OCI-LY1 (cell line): ENCODE measurements around the gene PRKCE.

ENCODE experiments used
- H2AFZ ChIP-seq: fragments of 200-600 bp; sonication (generic), shearing (Covaris generic); 2 replicates; pipeline ENCODE4 v1.6.0; 2014; ENCODE audit warnings: antibody characterized with exemption, mild to moderate bottlenecking, low read length
- H3F3A ChIP-seq: fragments of 200-600 bp; sonication (generic), shearing (Covaris generic); 2 replicates; pipeline ENCODE4 v1.6.0; 2014; ENCODE audit warnings: mild to moderate bottlenecking, antibody characterized with exemption, low read length, moderate library complexity; ENCODE audit not compliant: insufficient read depth
- H3K27ac ChIP-seq: fragments of 200-600 bp; sonication (generic); 2 replicates; pipeline ENCODE4 v1.5.1; 2014; ENCODE audit warnings: low read length, mixed run types, mild to moderate bottlenecking, low read depth; ENCODE audit not compliant: poor library complexity, severe bottlenecking
- H3K27me3 ChIP-seq: fragments of 200-600 bp; sonication (generic); 2 replicates; pipeline ENCODE4 v1.6.0; 2014; ENCODE audit warnings: antibody characterized with exemption, mild to moderate bottlenecking, low read length, moderate library complexity; ENCODE audit not compliant: insufficient read depth
- H3K36me3 ChIP-seq: fragments of 200-600 bp; sonication (generic); 2 replicates; pipeline ENCODE4 v1.6.1; 2014; ENCODE audit warnings: mild to moderate bottlenecking, antibody characterized with exemption, low read length, moderate library complexity, mixed read lengths; ENCODE audit not compliant: insufficient read depth
- H3K4me1 ChIP-seq: fragments of 200-600 bp; sonication (generic); 2 replicates; pipeline ENCODE4 v1.5.1; 2014; ENCODE audit warnings: mild to moderate bottlenecking, low read length, moderate library complexity; ENCODE audit not compliant: insufficient read depth, severe bottlenecking
- H3K4me2 ChIP-seq: fragments of 200-600 bp; sonication (generic), shearing (Covaris generic); 2 replicates; pipeline ENCODE4 v1.6.1; 2014; ENCODE audit warnings: low read length
- H3K4me3 ChIP-seq: fragments of 200-600 bp; sonication (generic); 2 replicates; pipeline ENCODE4 v1.5.1; 2014; ENCODE audit warnings: low read length, low read depth, mild to moderate bottlenecking, mixed read lengths; ENCODE audit not compliant: poor library complexity, severe bottlenecking
- H3K79me2 ChIP-seq: fragments of 200-600 bp; shearing (Covaris generic); 2 replicates; pipeline ENCODE4 v1.6.1; 2016; ENCODE audit warnings: mixed run types, low read length, mixed read lengths; ENCODE audit not compliant: insufficient read depth
- H3K9ac ChIP-seq: fragments of 200-600 bp; sonication (generic), shearing (Covaris generic); 2 replicates; pipeline ENCODE4 v1.6.1; 2014; ENCODE audit warnings: mild to moderate bottlenecking, low read length, mixed read lengths
- H3K9me2 ChIP-seq: fragments of 200-600 bp; sonication (generic), shearing (Covaris generic); 2 replicates; pipeline ENCODE4 v1.6.1; 2014; ENCODE audit warnings: low read depth, mild to moderate bottlenecking, low read length, mixed read lengths
- H3K9me3 ChIP-seq: fragments of 200-600 bp; shearing (Covaris generic); 2 replicates; pipeline ENCODE4 v1.6.1; 2014; ENCODE audit warnings: low read length, mixed read lengths
- H4K20me1 ChIP-seq: fragments of 200-600 bp; sonication (generic), shearing (Covaris generic); 2 replicates; pipeline ENCODE4 v1.6.0; 2016; ENCODE audit warnings: mild to moderate bottlenecking, low read length; ENCODE audit not compliant: insufficient read depth
- EZH2 ChIP-seq: fragments of 200-600 bp; sonication (generic), shearing (Covaris generic); IDR thresholded peaks from 2 replicates; pipeline ENCODE4 v1.8.0; 2017; ENCODE audit warnings: borderline replicate concordance, mixed run types, mild to moderate bottlenecking, antibody characterized with exemption, low read length, moderate library complexity, mixed read lengths
- TF ChIP-seq, protein P1 (sequence below): fragments of 200-600 bp; sonication (generic), shearing (Covaris generic); IDR thresholded peaks from 2 replicates; pipeline ENCODE4 v1.5.1; 2017; ENCODE audit warnings: mild to moderate bottlenecking, antibody characterized with exemption, low read length, moderate library complexity, mixed read lengths

Gene PRKCE

DNA sequence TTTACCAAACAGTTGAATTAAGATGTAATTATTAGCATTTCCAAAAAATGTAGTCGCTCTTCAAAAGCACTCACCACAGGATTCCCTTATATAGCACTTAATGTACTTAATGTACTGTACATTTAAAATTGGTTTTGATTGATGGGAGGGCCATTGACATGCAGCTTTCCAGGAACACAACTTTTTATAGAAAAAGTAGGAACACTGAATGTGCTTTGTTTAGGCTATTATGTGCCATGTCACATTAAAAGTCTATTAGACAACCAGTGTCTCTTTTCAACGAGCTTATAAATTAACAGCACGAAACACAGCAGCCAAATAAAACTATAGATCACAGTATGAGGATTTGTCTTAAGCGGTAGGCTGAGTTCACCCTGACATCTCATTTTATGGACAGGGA is 301.1 kb downstream of the PRKCE start:
- Histone ChIP-seq H3K4me1 (no peaks in the 10 kb centered on the region), H3F3A (no peaks in the 10 kb centered on the region), H3K4me2 (no peak overlapping the region), H3K36me3 (no peaks in the 10 kb centered on the region), H3K79me2 (no peaks in the 10 kb centered on the region), H3K9me3 (no peaks in the 10 kb centered on the region), H3K9me2 (no peaks in the 10 kb centered on the region), H3K9ac (no peak overlapping the region), H3K4me3 (no peak overlapping the region), H2AFZ (no peak overlapping the region), H3K27ac (no peak overlapping the region), H3K27me3 (no peaks in the 10 kb centered on the region), H4K20me1 (no peaks in the 10 kb centered on the region)
- TF ChIP-seq, protein P1, sequence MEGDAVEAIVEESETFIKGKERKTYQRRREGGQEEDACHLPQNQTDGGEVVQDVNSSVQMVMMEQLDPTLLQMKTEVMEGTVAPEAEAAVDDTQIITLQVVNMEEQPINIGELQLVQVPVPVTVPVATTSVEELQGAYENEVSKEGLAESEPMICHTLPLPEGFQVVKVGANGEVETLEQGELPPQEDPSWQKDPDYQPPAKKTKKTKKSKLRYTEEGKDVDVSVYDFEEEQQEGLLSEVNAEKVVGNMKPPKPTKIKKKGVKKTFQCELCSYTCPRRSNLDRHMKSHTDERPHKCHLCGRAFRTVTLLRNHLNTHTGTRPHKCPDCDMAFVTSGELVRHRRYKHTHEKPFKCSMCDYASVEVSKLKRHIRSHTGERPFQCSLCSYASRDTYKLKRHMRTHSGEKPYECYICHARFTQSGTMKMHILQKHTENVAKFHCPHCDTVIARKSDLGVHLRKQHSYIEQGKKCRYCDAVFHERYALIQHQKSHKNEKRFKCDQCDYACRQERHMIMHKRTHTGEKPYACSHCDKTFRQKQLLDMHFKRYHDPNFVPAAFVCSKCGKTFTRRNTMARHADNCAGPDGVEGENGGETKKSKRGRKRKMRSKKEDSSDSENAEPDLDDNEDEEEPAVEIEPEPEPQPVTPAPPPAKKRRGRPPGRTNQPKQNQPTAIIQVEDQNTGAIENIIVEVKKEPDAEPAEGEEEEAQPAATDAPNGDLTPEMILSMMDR = no peak
- TF ChIP-seq EZH2 = no peak

DNA sequence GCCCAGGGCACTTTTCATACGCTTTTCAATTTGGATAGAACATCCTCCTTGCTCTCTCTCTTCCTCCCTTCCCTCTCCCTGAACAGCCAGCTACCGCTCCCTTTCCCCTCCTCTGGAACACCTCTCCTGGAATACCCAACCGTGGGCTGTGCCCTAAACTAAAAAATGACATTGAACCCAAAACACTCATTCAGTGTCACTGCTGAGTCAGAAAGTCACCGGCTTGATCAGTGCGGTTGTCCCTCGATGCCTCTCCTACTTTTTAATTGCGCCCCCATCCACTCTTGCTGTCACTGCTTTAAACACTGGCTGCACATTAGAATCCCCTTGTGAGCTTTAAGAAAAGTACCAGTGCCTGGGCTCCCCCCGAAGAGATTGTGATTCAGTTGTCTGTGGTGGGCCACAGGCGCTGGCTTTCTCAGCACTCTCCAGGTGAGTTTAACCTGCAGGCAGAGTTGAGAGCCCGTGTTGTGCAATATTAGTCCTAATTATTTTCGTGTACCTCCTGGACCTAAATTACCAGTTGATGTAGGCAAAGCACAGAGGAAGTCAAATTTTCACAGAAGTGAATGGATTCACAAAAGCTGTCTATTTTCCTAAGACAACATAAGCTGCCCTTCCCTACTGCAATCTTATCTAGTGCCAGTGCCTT is 302.0 kb downstream of the PRKCE start:
- no peaks in the 10 kb centered on the region for H3K79me2 ChIP-seq
- no peak for TF ChIP-seq EZH2
- TF ChIP-seq, protein P1 = no peak
- no peak overlapping the region for H3K9ac ChIP-seq

DNA sequence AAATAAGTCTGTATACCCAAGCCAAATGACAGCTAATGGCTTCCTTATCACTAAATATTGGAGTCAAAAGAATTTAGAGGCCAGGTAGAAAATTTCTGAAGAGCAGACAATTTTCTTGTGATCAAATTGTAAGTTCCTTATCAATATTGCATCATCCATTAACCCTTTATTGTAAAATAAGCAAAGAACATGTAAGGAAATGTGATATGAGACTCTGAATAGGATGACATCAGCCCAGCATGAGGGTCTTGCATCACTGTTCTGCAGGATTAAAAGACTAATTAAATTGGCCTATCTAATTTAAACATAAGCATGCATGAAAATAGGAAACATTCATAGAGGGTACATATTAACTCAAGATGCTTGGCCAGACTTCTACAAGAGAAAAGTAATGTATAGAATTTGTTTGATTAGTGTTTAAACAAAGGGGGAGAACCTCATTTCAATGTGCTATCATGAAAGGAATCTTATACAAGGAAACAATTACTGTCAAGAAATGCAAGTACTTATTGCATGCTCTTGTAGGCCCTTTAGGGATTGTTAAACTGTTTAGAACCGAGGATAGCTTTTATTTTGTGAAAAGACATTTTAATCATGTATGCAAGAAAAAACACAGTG is 302.9 kb downstream of the PRKCE start:
- Histone ChIP-seq H3K9me3 (no peaks in the 10 kb centered on the region), H3K4me2 (no peak overlapping the region), H3K27me3 (no peaks in the 10 kb centered on the region), H3F3A (no peaks in the 10 kb centered on the region), H3K9ac (no peak overlapping the region), H3K9me2 (no peaks in the 10 kb centered on the region), H2AFZ (no peak overlapping the region), H3K4me3 (no peak overlapping the region), H3K36me3 (no peaks in the 10 kb centered on the region), H4K20me1 (no peaks in the 10 kb centered on the region), H3K27ac (no peak overlapping the region), H3K4me1 (no peaks in the 10 kb centered on the region), H3K79me2 (no peaks in the 10 kb centered on the region)
- TF ChIP-seq, protein P1 = no peak
- no peak for TF ChIP-seq EZH2

More for the DNA sequence above, 302.0 kb downstream of the PRKCE start:
- Histone ChIP-seq H3K9me2 (no peaks in the 10 kb centered on the region), H3K4me2 (no peak overlapping the region), H3K27me3 (no peaks in the 10 kb centered on the region), H4K20me1 (no peaks in the 10 kb centered on the region), H3K4me3 (no peak overlapping the region), H3K36me3 (no peaks in the 10 kb centered on the region), H3F3A (no peaks in the 10 kb centered on the region), H3K27ac (no peak overlapping the region), H2AFZ (no peak overlapping the region), H3K4me1 (no peaks in the 10 kb centered on the region), H3K9me3 (no peaks in the 10 kb centered on the region)
